HL-60 (cell line): ENCODE results near the gene FAM81B.

Experiments
- CTCF ChIP-seq: IDR thresholded peaks from one replicate; pipeline ENCODE4 v1.5.1; 2011; ENCODE audit warnings: low read length, control low read depth, inconsistent platforms; ENCODE audit not compliant: insufficient read depth
- GABPA ChIP-seq: IDR thresholded peaks from 2 replicates; pipeline ENCODE4 v1.6.1; 2012; ENCODE audit warnings: low read depth
- POLR2AphosphoS5 ChIP-seq: IDR thresholded peaks from 2 replicates; pipeline ENCODE4 v1.6.1; 2012; ENCODE audit warnings: low read depth
- REST ChIP-seq: IDR thresholded peaks from 2 replicates; pipeline ENCODE4 v1.6.1; 2012; ENCODE audit warnings: low read depth; ENCODE audit not compliant: insufficient replicate concordance

DNA sequence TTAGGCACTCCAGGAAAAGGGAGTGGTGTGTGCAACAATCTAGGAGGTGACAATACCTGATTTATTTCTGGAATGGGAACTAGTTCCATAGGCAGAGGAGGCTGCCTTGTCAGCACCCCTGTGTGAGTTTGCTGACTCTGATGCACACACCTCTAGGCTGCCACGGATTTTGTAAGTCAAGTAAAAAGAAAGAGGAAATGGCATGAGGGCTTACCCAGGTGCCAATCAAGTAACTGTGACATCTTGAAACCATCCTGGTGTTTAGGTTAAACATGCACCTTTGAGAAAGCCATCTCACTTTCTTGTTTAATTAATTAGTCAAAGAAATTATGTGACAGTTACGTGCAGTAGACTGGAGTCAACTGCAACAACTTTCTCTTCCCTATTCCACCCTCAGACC, 32.3 kb upstream of the FAM81B start:
- TF ChIP-seq REST (no peak), CTCF (no peak), POLR2AphosphoS5 (no peak), GABPA (no peak)
